ENCODE data around the gene FAR2. TPM values are rescaled to one million over a fixed set of nuclear protein-coding genes. Genes with fewer than 3 reads are reported as not detected.

The FAR2 gene
- total RNA-seq, 2 experiments from 2014 or later = 0.53 to 1.6 TPM

- Mint-ChIP-seq H3K4me3 (no peak overlapping the region), H3K27ac (no peak overlapping the region)
- intact Hi-C loops (cut with DNase I, micrococcal nuclease) = loop anchor here in 1 of 2 experiments (10.0 kb wide), 1 partner anchor 1841 kb away; no protein-coding TSS in a partner anchor
Observed at GRCh38 chr12:29145372-29146170, 3.5 kb upstream of the FAR2 start.

GRCh38 chr12:29146196-29146595 is 2.9 kb upstream of the FAR2 start:
- no peak overlapping the region for H3K4me3 Mint-ChIP-seq
- peaks cover 11% of the 10 kb centered on the region for H3K27me3 Mint-ChIP-seq
- H3K9me3 Mint-ChIP-seq = no peaks in the 10 kb centered on the region
- intact Hi-C loops (cut with DNase I, micrococcal nuclease) = loop anchor here in 1 of 2 experiments (10.0 kb wide), 1 partner anchor 1841 kb away; no protein-coding TSS in a partner anchor
- TF ChIP-seq CTCF (IDR thresholded peaks at IDR 0.05) = no peak
- H3K36me3 ChIP-seq (ENCODE audit: insufficient read depth, low read length) = no peaks in the 10 kb centered on the region
- no peak overlapping the region for H3K27ac Mint-ChIP-seq
- H3K4me1 ChIP-seq (ENCODE audit: insufficient read depth, low read length) = peaks cover 15% of the 10 kb centered on the region
- no peak for ATAC-seq (ENCODE audit: poor library complexity)
- peaks cover 8% of the 10 kb centered on the region for H3K36me3 Mint-ChIP-seq (ENCODE audit: low read depth)
- H3K4me1 Mint-ChIP-seq (ENCODE audit: low read depth) = peaks cover 24% of the 10 kb centered on the region
- POLR2A ChIA-PET = no interaction called here
- no peaks in the 10 kb centered on the region for H3K27me3 ChIP-seq (ENCODE audit: control insufficient read depth in 1 of 2, insufficient read depth in 2 of 2, low read length in 2 of 2)
- DNase-seq = no peak
- H3K4me3 ChIP-seq (ENCODE audit: low read length) = no peak overlapping the region
- H3K9me3 ChIP-seq (ENCODE audit: control insufficient read depth in 1 of 2, insufficient read depth in 1 of 2, low read length in 2 of 2) = no peaks in the 10 kb centered on the region
- CTCF ChIA-PET = no interaction called here
- H3K27ac ChIP-seq (ENCODE audit: low read depth in 1 of 2, low read length in 2 of 2) = no peak overlapping the region

More at GRCh38 chr12:29145372-29146170, 3.5 kb upstream of the FAR2 start:
- H3K4me1 ChIP-seq (ENCODE audit: insufficient read depth, low read length) = peaks cover 15% of the 10 kb centered on the region
- H3K27me3 ChIP-seq (ENCODE audit: control insufficient read depth in 1 of 2, insufficient read depth in 2 of 2, low read length in 2 of 2) = no peaks in the 10 kb centered on the region
- no peaks in the 10 kb centered on the region for H3K36me3 ChIP-seq (ENCODE audit: insufficient read depth, low read length)
- peaks cover 8% of the 10 kb centered on the region for H3K36me3 Mint-ChIP-seq (ENCODE audit: low read depth)
- H3K4me1 Mint-ChIP-seq (ENCODE audit: low read depth) = peaks cover 19% of the 10 kb centered on the region
- CTCF ChIA-PET = no interaction called here
- POLR2A ChIA-PET = no interaction called here
- no peaks in the 10 kb centered on the region for H3K9me3 Mint-ChIP-seq
- H3K27ac ChIP-seq (ENCODE audit: low read depth in 1 of 2, low read length in 2 of 2) = no peak overlapping the region
- no peak for TF ChIP-seq CTCF (IDR thresholded peaks at IDR 0.05)
- H3K4me3 ChIP-seq (ENCODE audit: low read length) = no peak overlapping the region
- no peaks in the 10 kb centered on the region for H3K9me3 ChIP-seq (ENCODE audit: control insufficient read depth in 1 of 2, insufficient read depth in 1 of 2, low read length in 2 of 2)
- ATAC-seq (ENCODE audit: poor library complexity) = no peak
- no peak for DNase-seq
- peaks cover 11% of the 10 kb centered on the region for H3K27me3 Mint-ChIP-seq

- intact Hi-C loops (cut with DNase I, micrococcal nuclease) = loop anchor here in 1 of 2 experiments (10.0 kb wide), 1 partner anchor 1843 kb away; no protein-coding TSS in a partner anchor
- H3K36me3 Mint-ChIP-seq (ENCODE audit: low read depth) = peaks cover 8% of the 10 kb centered on the region
- ChIA-PET CTCF (no interaction called here), POLR2A (interaction anchor here (0.6 to 1.7 kb wide), 2 partner anchors 44 to 1478 kb away, joined by 3 to 7 read pairs; no protein-coding TSS in a partner anchor)
- peak overlapping the region; percentile 92 for H3K4me3 Mint-ChIP-seq
- peak overlapping the region; percentile 87 for H3K4me3 ChIP-seq (ENCODE audit: low read length)
- peaks cover 15% of the 10 kb centered on the region for H3K4me1 ChIP-seq (ENCODE audit: insufficient read depth, low read length)
- no peaks in the 10 kb centered on the region for H3K9me3 Mint-ChIP-seq
- no peak overlapping the region for H3K27ac ChIP-seq (ENCODE audit: low read depth in 1 of 2, low read length in 2 of 2)
- H3K27me3 Mint-ChIP-seq = peaks cover 11% of the 10 kb centered on the region
- peak overlapping the region; percentile 66 for H3K27ac Mint-ChIP-seq
- DNase-seq (peak in 1 of 14 experiments; percentile 12), ATAC-seq (ENCODE audit: poor library complexity) (no peak)
- no peaks in the 10 kb centered on the region for H3K27me3 ChIP-seq (ENCODE audit: control insufficient read depth in 1 of 2, insufficient read depth in 2 of 2, low read length in 2 of 2)
- H3K4me1 Mint-ChIP-seq (ENCODE audit: low read depth) = peaks cover 27% of the 10 kb centered on the region
- no peaks in the 10 kb centered on the region for H3K9me3 ChIP-seq (ENCODE audit: control insufficient read depth in 1 of 2, insufficient read depth in 1 of 2, low read length in 2 of 2)
- TF ChIP-seq CTCF (IDR thresholded peaks at IDR 0.05) = no peak
- H3K36me3 ChIP-seq (ENCODE audit: insufficient read depth, low read length) = no peaks in the 10 kb centered on the region
Observed at GRCh38 chr12:29147731-29148595, 1.1 kb upstream of the FAR2 start.

Measured in CD4-positive, alpha-beta T cell (primary cell).